Spleen (tissue), 11 donors: ENCODE measurements around the gene EIF4G1. TPM values are rescaled to one million over a fixed set of nuclear protein-coding genes. Genes with fewer than 3 reads are reported as not detected.

Experiments
- DNase-seq: peaks from one replicate; pipeline ENCODE4 v3.0.0-alpha.2; 2020
- H3K27ac ChIP-seq, 8 donors: fragments of 200-600 bp; sonication (generic) in 7 of 8; 1 replicate in 4 of 8; 2 replicates in 4 of 8; pipeline versions ENCODE4 v1.5.0 to v1.8.0; 2016 to 2021; ENCODE audit warnings: inconsistent platforms in 4 of 8, mild to moderate bottlenecking in 4 of 8, moderate library complexity in 1 of 8
- H3K27me3 ChIP-seq, 7 donors: fragments of 200-600 bp; sonication (generic) in 6 of 7; replicated peaks in 1 of 7; 1 replicate in 4 of 7; 2 replicates in 3 of 7; pipeline versions ENCODE4 v1.5.0 to v1.8.0; 2016 to 2021; ENCODE audit warnings: inconsistent platforms in 3 of 7, mild to moderate bottlenecking in 1 of 7
- H3K36me3 ChIP-seq, 6 donors: fragments of 200-600 bp; sonication (generic) in 5 of 6; 1 replicate in 4 of 6; 2 replicates in 2 of 6; pipeline versions ENCODE4 v1.5.0 to v1.8.0; 2016 to 2021; ENCODE audit warnings: inconsistent platforms in 2 of 6
- H3K4me1 ChIP-seq, 6 donors: fragments of 200-600 bp; sonication (generic) in 5 of 6; 1 replicate in 3 of 6; 2 replicates in 3 of 6; pipeline versions ENCODE4 v1.5.0 to v1.8.0; 2016 to 2021; ENCODE audit warnings: inconsistent platforms in 3 of 6
- H3K4me3 ChIP-seq, 8 donors: fragments of 200-600 bp; sonication (generic) in 7 of 8; 1 replicate in 4 of 8; 2 replicates in 4 of 8; pipeline versions ENCODE4 v1.5.0 to v1.8.0; 2016 to 2021; ENCODE audit warnings: inconsistent platforms in 4 of 8, mild to moderate bottlenecking in 4 of 8, moderate library complexity in 2 of 8
- H3K9me3 ChIP-seq, 8 donors: fragments of 200-600 bp; sonication (generic) in 7 of 8; 1 replicate in 4 of 8; 2 replicates in 4 of 8; pipeline versions ENCODE4 v1.5.0 to v1.8.0; 2016 to 2021; ENCODE audit warnings: inconsistent platforms in 4 of 8
- POLR2A ChIP-seq, 3 donors: fragments of 450-650 bp; IDR thresholded peaks; one replicate each; pipeline ENCODE4 v1.5.1; 2017; ENCODE audit warnings: antibody characterized with exemption in 3 of 3, mild to moderate bottlenecking in 1 of 3
- POLR2AphosphoS5 ChIP-seq, 3 donors: sonication (generic); formaldehyde crosslinking; IDR thresholded peaks; one replicate each; pipeline ENCODE4 v1.5.1; 2017; ENCODE audit warnings: antibody characterized with exemption in 3 of 3
- WGBS, 5 donors: extraction: QIAGEN DNeasy Blood & Tissue Kit in 3 of 5; methylation state at CpG; one replicate each; pipeline versions ENCODE4 v1.1.5 to v1.1.7; 2013 to 2018; 5-methylcytosine and 5-hydroxymethylcytosine counted together
- intact Hi-C: fragments of 100-400 bp; cut with DNase I; formaldehyde crosslinking; loops from one replicate; pipeline ENCODE4 v1.15.0; 2023; ENCODE audit warnings: low total_unique reads
- polyA plus RNA-seq, 3 donors: library from polyadenylated mRNA; stranded (reverse); fragments of 200-250 nt; gene quantifications; one replicate each; pipeline ENCODE4 v1.2.1, GENCODE V29; 2013
- total RNA-seq, 7 donors: library from RNA; depleted of rRNA in 3 of 7; stranded (reverse); fragments of >200 nt in 3 of 7; fragmentation: NEBNext Ultra II Directional in 4 of 7; extraction: Animal tissue kit (Norgen Biotek cat#: 25700) in 4 of 7; gene quantifications; one replicate each; pipeline versions ENCODE4 v1.1.0 to v1.2.1, GENCODE V29; 2016 to 2021
- TF ChIP-seq, protein P1 (sequence below), 11 experiments: fragments of 200-600 bp in 7 of 11; fragments of 450-650 bp in 4 of 11; sonication (generic) in 4 of 11; IDR thresholded peaks in 8 of 11; conservative IDR thresholded peaks in 3 of 11; 1 replicate in 7 of 11; 2 replicates in 4 of 11; pipeline versions ENCODE4 v1.4.0 to v1.8.0; 2016 to 2021; ENCODE audit warnings: antibody characterized with exemption in 11 of 11, inconsistent platforms in 4 of 11, mild to moderate bottlenecking in 1 of 11
- donor health status: healthy with polysubstance abuse.
- donor health status: DM: no; HTN: no; CAD: no; lungs with moderate emphysema.
- donor health status: DM: no; HTN: no; CAD: no.
- donor health status: Bipolar disorder and iron deficiency.
- donor health status: healthy.
- donor health status: DM: no; HTN: no; CAD: no.
- donor health status: DM: yes; HTN: yes; CAD: no.

EIF4G1 gene
- total and polyA plus RNA-seq, 10 donors: 83.4 to 294 (median 230) TPM

DNA sequence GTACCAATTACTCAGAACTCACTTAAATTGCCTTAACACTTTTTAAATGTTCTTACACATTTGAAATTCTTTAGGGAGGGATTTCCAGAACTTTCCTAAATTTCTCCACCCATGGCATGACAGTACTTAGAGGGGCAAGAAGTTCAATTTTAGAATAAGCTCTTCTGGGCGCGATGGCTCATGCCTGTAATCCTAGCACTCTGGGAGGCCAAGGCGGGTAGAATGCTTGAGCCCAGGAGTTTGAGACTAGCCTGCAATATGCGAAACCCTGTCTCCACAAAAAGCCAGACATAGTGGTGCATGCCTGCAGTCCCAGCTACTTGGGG lies 33.6 kb downstream of the EIF4G1 start:
- TF ChIP-seq POLR2AphosphoS5 (IDR thresholded peaks at IDR 0.05) (no peak), POLR2A (IDR thresholded peaks at IDR 0.05) (no peak)
- TF ChIP-seq, protein P1, sequence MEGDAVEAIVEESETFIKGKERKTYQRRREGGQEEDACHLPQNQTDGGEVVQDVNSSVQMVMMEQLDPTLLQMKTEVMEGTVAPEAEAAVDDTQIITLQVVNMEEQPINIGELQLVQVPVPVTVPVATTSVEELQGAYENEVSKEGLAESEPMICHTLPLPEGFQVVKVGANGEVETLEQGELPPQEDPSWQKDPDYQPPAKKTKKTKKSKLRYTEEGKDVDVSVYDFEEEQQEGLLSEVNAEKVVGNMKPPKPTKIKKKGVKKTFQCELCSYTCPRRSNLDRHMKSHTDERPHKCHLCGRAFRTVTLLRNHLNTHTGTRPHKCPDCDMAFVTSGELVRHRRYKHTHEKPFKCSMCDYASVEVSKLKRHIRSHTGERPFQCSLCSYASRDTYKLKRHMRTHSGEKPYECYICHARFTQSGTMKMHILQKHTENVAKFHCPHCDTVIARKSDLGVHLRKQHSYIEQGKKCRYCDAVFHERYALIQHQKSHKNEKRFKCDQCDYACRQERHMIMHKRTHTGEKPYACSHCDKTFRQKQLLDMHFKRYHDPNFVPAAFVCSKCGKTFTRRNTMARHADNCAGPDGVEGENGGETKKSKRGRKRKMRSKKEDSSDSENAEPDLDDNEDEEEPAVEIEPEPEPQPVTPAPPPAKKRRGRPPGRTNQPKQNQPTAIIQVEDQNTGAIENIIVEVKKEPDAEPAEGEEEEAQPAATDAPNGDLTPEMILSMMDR (IDR thresholded peaks at IDR 0.05 in 8 of 11, conservative IDR thresholded peaks at IDR 0.05 in 3 of 11): no peak
- H3K36me3 ChIP-seq: peaks cover 0 to 23% (median 11%) of the 10 kb centered on the region in 6 donors
- no peak for DNase-seq
- no peak overlapping the region for H3K4me3 ChIP-seq
- peak overlapping the region in 1 of 8 donors; percentile 13 for H3K27ac ChIP-seq
- 75 to 93% (median 83%) methylated on average over 4 of the region's 4 CpGs for WGBS, 5 donors
- H3K9me3 ChIP-seq: no peaks in the 10 kb centered on the region
- intact Hi-C loops: no loop called here
- no peaks in the 10 kb centered on the region for H3K27me3 ChIP-seq
- H3K4me1 ChIP-seq: peaks cover 0 to 26% (median 10%) of the 10 kb centered on the region in 6 donors

DNA sequence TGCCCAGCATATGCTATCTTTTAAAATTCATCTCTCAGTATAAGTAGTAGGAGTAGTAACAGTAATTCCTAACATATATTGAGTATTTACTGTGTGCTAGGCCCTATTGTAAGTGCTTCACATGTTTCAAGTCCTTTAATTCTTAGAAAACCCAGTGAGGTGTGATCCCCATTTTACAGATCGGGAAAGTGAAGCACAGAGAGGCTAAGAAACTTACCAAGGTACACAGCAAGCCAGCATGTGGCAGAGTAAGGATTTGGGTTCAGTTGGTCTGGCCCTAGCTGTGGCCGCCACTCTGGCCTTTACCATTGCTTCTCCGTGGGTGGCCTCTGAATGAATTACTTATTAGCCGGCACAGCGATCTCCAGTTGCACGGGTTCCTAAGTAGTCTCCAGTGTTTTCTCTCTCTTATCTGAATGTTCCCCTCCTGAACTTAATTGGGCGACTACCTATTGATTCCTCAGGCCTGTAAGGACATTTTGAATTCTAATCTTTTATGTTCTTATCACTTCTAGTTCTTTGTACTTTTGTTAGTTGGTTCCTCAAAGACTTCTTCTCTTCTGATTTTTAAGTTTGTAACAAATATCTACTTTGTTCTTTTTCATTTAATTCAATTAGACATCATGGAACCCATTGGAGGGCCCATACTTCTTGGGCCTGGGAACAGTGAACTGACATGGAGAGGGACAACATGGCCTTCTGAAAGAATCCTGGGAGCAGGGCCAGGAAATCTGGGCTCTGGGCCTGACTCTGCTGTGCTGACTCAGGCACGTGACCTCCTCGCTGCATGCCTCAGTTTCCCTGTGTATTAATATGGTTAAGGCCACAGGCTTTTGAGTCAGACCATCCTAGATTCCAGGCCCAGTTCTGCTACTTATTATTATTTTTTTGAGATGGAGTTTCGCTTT lies 35.4 kb downstream of the EIF4G1 start:
- TF ChIP-seq, protein P1 (IDR thresholded peaks at IDR 0.05 in 8 of 11, conservative IDR thresholded peaks at IDR 0.05 in 3 of 11): no peak
- no peak for TF ChIP-seq POLR2AphosphoS5 (IDR thresholded peaks at IDR 0.05)
- no peak for TF ChIP-seq POLR2A (IDR thresholded peaks at IDR 0.05)
- peaks cover 0 to 35% (median 17%) of the 10 kb centered on the region in 6 donors for H3K4me1 ChIP-seq
- no peaks in the 10 kb centered on the region for H3K27me3 ChIP-seq
- no peak overlapping the region for H3K4me3 ChIP-seq
- DNase-seq: no peak
- peaks cover 0 to 6% (median 2%) of the 10 kb centered on the region in 6 donors for H3K36me3 ChIP-seq
- no peak overlapping the region for H3K27ac ChIP-seq
- intact Hi-C loops: no loop called here
- H3K9me3 ChIP-seq: no peaks in the 10 kb centered on the region
- WGBS, 5 donors: 90 to 97% (median 93%) methylated on average over 10 of the region's 10 CpGs

DNA sequence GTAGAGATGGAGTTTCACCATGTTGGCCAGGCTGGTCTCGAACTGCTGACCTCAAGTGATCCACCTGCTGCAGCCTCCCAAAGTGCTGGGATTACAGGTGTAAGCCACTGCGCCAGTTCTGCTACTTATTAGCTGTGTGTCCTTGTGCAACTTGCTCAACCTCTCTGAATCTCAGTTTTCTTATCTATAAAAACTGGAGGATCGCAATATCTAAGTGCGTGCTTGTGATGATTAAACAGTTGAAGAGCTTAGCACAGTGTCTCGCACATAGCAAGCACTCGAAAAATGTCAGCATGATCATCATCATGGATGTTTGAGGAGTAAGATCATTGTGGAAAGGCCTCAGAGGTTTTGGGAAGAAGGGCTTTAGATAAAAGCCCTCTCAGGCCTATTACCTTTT lies 36.2 kb downstream of the EIF4G1 start:
- Histone ChIP-seq H3K4me3 (no peak overlapping the region), H3K27me3 (no peaks in the 10 kb centered on the region), H3K27ac (no peak overlapping the region), H3K36me3 (peaks cover 0 to 7% (median 0%) of the 10 kb centered on the region in 6 donors), H3K9me3 (no peaks in the 10 kb centered on the region), H3K4me1 (peaks cover 0 to 27% (median 12%) of the 10 kb centered on the region in 6 donors)
- DNase-seq: no peak
- intact Hi-C loops: no loop called here
- WGBS, 5 donors: 94 to 99% (median 96%) methylated on average over 6 of the region's 6 CpGs
- TF ChIP-seq POLR2AphosphoS5 (IDR thresholded peaks at IDR 0.05) (no peak), POLR2A (IDR thresholded peaks at IDR 0.05) (no peak)
- TF ChIP-seq, protein P1 (IDR thresholded peaks at IDR 0.05 in 8 of 11, conservative IDR thresholded peaks at IDR 0.05 in 3 of 11): no peak

DNA sequence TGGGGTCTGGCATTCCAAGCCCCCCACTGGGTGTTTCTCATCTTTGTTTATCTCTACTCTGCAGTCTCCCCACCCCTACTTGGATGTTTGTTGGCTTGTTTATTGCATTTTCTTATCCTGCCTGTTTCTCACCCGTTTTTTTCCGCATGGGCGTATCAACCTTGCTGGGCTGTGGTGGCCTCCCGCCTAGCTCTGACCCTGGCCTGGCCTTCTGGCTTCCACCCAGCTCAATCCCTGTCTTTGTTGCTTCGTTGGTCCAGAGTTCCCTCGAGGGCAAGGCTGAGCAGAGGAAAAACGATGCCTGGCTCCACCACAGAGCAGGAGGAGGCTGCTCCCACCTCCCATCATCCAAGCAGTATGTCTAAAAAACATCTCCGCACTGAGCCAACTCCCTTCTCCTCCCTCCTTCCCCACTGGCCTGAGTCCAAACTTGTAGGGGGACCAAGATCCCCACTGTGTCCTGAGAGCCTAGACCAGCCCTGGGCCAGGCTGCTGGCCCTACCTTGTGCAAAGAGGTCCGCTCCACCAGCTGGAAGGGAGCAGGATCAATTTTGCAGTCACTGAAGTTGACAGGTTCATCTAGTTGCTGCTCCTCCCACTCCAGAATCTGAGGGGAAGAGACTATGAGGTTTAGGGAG lies 37.2 kb downstream of the EIF4G1 start:
- no peak overlapping the region for H3K27ac ChIP-seq
- H3K9me3 ChIP-seq: no peaks in the 10 kb centered on the region
- no peak for DNase-seq
- intact Hi-C loops: no loop called here
- TF ChIP-seq POLR2AphosphoS5 (IDR thresholded peaks at IDR 0.05) (peak in 1 of 3 donors; percentile 14), POLR2A (IDR thresholded peaks at IDR 0.05) (no peak)
- TF ChIP-seq, protein P1 (IDR thresholded peaks at IDR 0.05 in 8 of 11, conservative IDR thresholded peaks at IDR 0.05 in 3 of 11): no peak
- WGBS, 5 donors: 67 to 77% (median 74%) methylated on average over 8 to 9 of the region's 9 CpGs
- peaks cover 0 to 20% (median 7%) of the 10 kb centered on the region in 6 donors for H3K4me1 ChIP-seq
- peaks cover 0 to 7% (median 0%) of the 10 kb centered on the region in 6 donors for H3K36me3 ChIP-seq
- H3K27me3 ChIP-seq: no peaks in the 10 kb centered on the region
- no peak overlapping the region for H3K4me3 ChIP-seq
